HG03196 (cell line): ENCODE data around the gene NKAIN2.

Experiments
- ATAC-seq: cut with Tn5 transposase; IDR thresholded peaks from one replicate; pipeline ENCODE4 v1.9.1; 2021; ENCODE audit not compliant: unreplicated experiment

Gene NKAIN2

GRCh38 chr6:123806561-123806960 is 2.9 kb downstream of the NKAIN2 start:
- no peak for ATAC-seq

- no peak for ATAC-seq
Measured at GRCh38 chr6:123808556-123808955, 4.9 kb downstream of the NKAIN2 start.

GRCh38 chr6:123810214-123810613 is 6.5 kb downstream of the NKAIN2 start:
- ATAC-seq: no peak

- no peak for ATAC-seq
Measured at GRCh38 chr6:123810948-123811347, 7.3 kb downstream of the NKAIN2 start.

GRCh38 chr6:123811378-123811777 is 7.7 kb downstream of the NKAIN2 start:
- ATAC-seq: no peak

- no peak for ATAC-seq
Measured at GRCh38 chr6:123812621-123813020, 9.0 kb downstream of the NKAIN2 start.

- ATAC-seq: no peak
Measured at GRCh38 chr6:123821112-123821511, 17.4 kb downstream of the NKAIN2 start.

- ATAC-seq: no peak
Measured at GRCh38 chr6:123829302-123829953, 25.8 kb downstream of the NKAIN2 start.

- ATAC-seq: no peak
Measured at GRCh38 chr6:123830120-123830519, 26.5 kb downstream of the NKAIN2 start.

GRCh38 chr6:123838505-123839234 is 35.0 kb downstream of the NKAIN2 start:
- no peak for ATAC-seq

- ATAC-seq: no peak
Measured at GRCh38 chr6:123841067-123841896, 37.6 kb downstream of the NKAIN2 start.

- no peak for ATAC-seq
Measured at GRCh38 chr6:123844011-123844410, 40.3 kb downstream of the NKAIN2 start.

- ATAC-seq: no peak
Measured at GRCh38 chr6:123848347-123848746, 44.7 kb downstream of the NKAIN2 start.

- ATAC-seq: no peak
Measured at GRCh38 chr6:123849406-123849805, 45.7 kb downstream of the NKAIN2 start.

GRCh38 chr6:123850555-123850954 is 46.9 kb downstream of the NKAIN2 start:
- no peak for ATAC-seq

GRCh38 chr6:123854201-123854600 is 50.5 kb downstream of the NKAIN2 start:
- ATAC-seq: no peak

GRCh38 chr6:123855506-123855905 is 51.8 kb downstream of the NKAIN2 start:
- no peak for ATAC-seq

GRCh38 chr6:123859291-123859690 is 55.6 kb downstream of the NKAIN2 start:
- ATAC-seq: no peak

- no peak for ATAC-seq
Measured at GRCh38 chr6:123869334-123869733, 65.7 kb downstream of the NKAIN2 start.

- no peak for ATAC-seq
Measured at GRCh38 chr6:123873974-123874373, 70.3 kb downstream of the NKAIN2 start.

- no peak for ATAC-seq
Measured at GRCh38 chr6:123875784-123876183, 72.1 kb downstream of the NKAIN2 start.

GRCh38 chr6:123879749-123880148 is 76.1 kb downstream of the NKAIN2 start:
- ATAC-seq: no peak
